ENCODE measurements around the gene TXNDC11.

DNA sequence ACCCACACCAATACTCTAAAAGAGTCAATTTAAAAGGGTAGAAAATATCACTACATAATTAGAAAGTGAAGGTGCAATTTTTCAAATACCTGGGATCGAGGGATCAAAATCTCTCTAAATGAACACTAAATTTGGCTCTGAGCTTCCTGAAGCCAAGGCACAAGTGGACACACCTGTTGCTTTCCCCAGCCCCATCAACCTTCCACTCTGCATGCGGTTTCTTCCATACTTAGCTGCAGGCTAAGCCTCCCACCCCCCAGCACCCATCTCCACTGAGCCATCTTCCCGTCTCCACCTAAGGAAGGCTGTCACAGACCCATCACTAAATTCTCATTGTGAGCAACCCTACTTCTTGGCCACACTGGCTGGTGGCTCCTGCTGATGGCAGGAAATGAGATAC lies 30.5 kb downstream of the TXNDC11 start:
- no peak for TF ChIP-seq POLR2A (IDR thresholded peaks at IDR 0.05; ENCODE audit: low read depth, low read length)
- TF ChIP-seq POLR2AphosphoS5 (IDR thresholded peaks at IDR 0.05; ENCODE audit: low read depth, low read length), result no peak

All from GM12891 (cell line).